Measurements from ENCODE around the gene MFSD2A. TPM values are rescaled to one million over a fixed set of nuclear protein-coding genes. Genes with fewer than 3 reads are reported as not detected.

The MFSD2A gene
- total RNA-seq, 1 experiment from 2014 or later = 19.9 TPM

DNA sequence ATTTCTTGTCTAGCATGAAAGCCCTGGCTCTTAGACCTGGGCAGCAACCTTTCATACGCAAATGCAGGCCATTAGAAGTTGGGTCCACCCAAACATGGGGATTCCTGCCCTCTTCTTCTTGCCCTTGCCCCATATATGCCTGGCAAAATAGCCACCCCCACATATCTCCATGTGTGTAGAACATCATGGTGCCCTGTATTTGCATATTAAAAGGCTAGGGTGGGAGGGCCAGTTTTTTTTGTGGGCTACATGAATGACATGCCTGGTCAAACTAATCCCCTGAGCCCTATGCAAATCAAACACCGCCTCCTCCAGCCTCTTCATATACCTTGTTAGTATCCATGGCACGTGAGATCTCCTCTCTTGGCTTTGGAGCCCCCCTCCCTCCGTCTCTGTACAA is 24.7 kb downstream of the MFSD2A start:
- H3K4me2 ChIP-seq (ENCODE audit: insufficient read depth, insufficient read length, low read length) = no peak overlapping the region
- H3K23me2 ChIP-seq (ENCODE audit: insufficient read length, low read depth, low read length, poor library complexity, severe bottlenecking) = no peaks in the 10 kb centered on the region
- H4K8ac ChIP-seq (replicated peaks; ENCODE audit: insufficient read length, low read depth, low read length) = no peak overlapping the region
- no peak overlapping the region for H3K56ac ChIP-seq (ENCODE audit: insufficient read length, low read depth, low read length)
- no peak overlapping the region for H2BK15ac ChIP-seq (ENCODE audit: low read depth, low read length)
- TF ChIP-seq CTCF (conservative IDR thresholded peaks at IDR 0.05) = no peak
- no peak overlapping the region for H2AK5ac ChIP-seq (ENCODE audit: insufficient read length, low read length)
- no peak overlapping the region for H3K18ac ChIP-seq (ENCODE audit: insufficient read length, low read depth, low read length)
- Mint-ChIP-seq H3K36me3 (ENCODE audit: insufficient read depth in 1 of 3, low read depth in 3 of 3) (peaks cover 0 to 9% (median 5%) of the 10 kb centered on the region in 3 experiments; a peak in 4 of 7 replicates), H3K9me3 (peaks cover 5% of the 10 kb centered on the region in 2 experiments; a peak in 3 of 5 replicates), H3K27me3 (ENCODE audit: low read depth) (no peaks in the 10 kb centered on the region; the same call in 1 of the 2 replicates), H3K4me3 (no peak overlapping the region), H3K4me1 (peaks cover 36 to 41% of the 10 kb centered on the region in 2 experiments), H3K27ac (peak overlapping the region; percentile 28 to 55 (median 34); a peak in 4 of 7 replicates)
- no peak overlapping the region for H3K4ac ChIP-seq (ENCODE audit: low read depth, low read length)
- H3K27ac ChIP-seq (ENCODE audit: insufficient read length, low read depth, low read length) = no peak overlapping the region
- H2BK5ac ChIP-seq (ENCODE audit: insufficient read length, low read length) = no peak overlapping the region
- no peaks in the 10 kb centered on the region for H4K20me1 ChIP-seq (ENCODE audit: control insufficient read depth, insufficient read depth, insufficient read length)
- no peak overlapping the region for H3K23ac ChIP-seq (ENCODE audit: insufficient read length, low read depth, low read length)
- no peaks in the 10 kb centered on the region for H3K79me2 ChIP-seq (ENCODE audit: insufficient read depth, low read length)
- no peaks in the 10 kb centered on the region; the same call in 1 of the 2 replicates for H3K4me1 ChIP-seq (ENCODE audit: insufficient read depth, low read length)
- WGBS (ENCODE audit: extremely low coverage, insufficient read length, low lambda C conversion rate) = no CpG with 5 or more reads among the region's 4 CpGs
- no peaks in the 10 kb centered on the region for H3K9me3 ChIP-seq (ENCODE audit: control insufficient read depth, low read depth, low read length)
- no peak overlapping the region for H4K91ac ChIP-seq (ENCODE audit: insufficient read length, low read depth, low read length)
- no peak overlapping the region for H2BK20ac ChIP-seq (ENCODE audit: low read depth, low read length, poor library complexity, severe bottlenecking)
- no peak overlapping the region for H3K9ac ChIP-seq (ENCODE audit: extremely low read depth, insufficient read length, low read length)
- DNase-seq = peak; percentile 68
- H3K14ac ChIP-seq (ENCODE audit: insufficient read depth, low read length) = no peak overlapping the region
- H3K79me1 ChIP-seq (ENCODE audit: insufficient read depth, low read depth, low read length, poor library complexity, severe bottlenecking) = no peaks in the 10 kb centered on the region
- no peak overlapping the region for H3T11ph ChIP-seq (ENCODE audit: low read length)
- no peaks in the 10 kb centered on the region for H3K27me3 ChIP-seq (ENCODE audit: insufficient read depth, low read length)
- H2BK120ac ChIP-seq (ENCODE audit: low read depth, low read length, poor library complexity, severe bottlenecking) = no peak overlapping the region
- H2AFZ ChIP-seq (ENCODE audit: low read length) = no peak overlapping the region
- no peak overlapping the region for H4K5ac ChIP-seq (ENCODE audit: insufficient read length, low read depth, low read length)
- no peak overlapping the region for H2BK12ac ChIP-seq (ENCODE audit: insufficient read length, low read depth, low read length)

Measured in H9 (cell line).